ENCODE results near the gene SPATA16.

The SPATA16 gene

DNA sequence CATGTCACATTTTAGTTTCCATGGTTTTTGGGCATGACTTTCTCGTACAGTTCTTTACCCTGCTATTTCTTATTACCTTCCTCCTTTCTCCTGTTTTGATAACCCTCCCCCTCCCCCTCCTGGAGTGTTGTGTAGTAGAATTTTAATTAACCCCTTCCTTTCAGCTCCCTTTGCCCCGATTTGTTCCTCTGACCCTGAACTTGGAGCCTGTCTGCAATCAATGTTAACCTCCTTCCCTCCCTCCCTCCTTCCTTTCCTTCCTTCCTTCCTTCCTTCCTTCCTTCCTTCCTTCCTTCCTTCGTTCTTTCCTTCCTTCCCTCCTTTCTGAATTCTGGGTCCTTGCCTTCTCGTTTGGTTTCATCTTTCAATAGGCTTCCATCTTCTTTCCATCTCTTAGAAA, 300.1 kb downstream of the SPATA16 start:
- no peak for DNase-seq (ENCODE audit: low read depth in 2 of 3, low spot score in 1 of 3)

DNA sequence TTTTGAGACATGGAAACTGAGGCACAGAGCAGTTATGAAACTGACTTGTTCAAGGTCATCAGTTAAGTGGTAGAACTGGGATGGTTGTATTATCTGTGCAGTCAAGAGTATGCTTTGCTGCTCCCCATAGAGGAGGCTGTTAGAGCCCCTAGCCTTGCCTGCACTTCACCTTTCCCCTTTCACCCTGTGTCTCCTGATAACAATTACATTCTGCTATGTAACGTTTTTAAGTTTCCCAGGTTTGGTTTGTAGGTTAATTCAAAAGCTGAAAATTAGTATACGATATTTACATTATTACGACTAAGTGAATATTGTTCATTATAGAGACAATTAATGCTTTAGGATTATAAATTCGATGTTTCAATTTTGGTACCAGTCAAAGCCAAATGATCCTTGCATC, 300.6 kb downstream of the SPATA16 start:
- DNase-seq (ENCODE audit: low read depth in 2 of 3, low spot score in 1 of 3): no peak

DNA sequence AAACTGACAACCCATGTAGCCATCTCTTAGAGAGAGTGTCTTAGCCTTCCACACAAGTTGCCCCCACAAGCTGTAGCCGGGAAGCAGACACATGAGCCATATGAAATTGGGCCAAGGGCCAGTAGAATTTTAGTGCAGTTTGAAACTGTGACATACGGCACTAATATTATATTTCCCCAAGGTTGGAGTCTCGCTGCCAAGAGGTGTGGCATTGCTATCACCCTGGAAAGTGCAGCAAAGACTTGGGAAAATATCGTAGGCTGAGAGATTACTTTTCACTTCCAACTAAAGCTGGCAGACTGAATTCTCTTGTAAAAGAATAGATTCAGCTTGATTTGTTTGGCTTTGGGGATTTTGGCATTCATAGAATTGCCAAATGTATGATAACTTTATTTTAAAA, 301.4 kb downstream of the SPATA16 start:
- no peak for DNase-seq (ENCODE audit: low read depth in 2 of 3, low spot score in 1 of 3)

Data from stimulated activated CD4-positive, alpha-beta T cell treated with anti-CD3 and anti-CD28 coated beads, Interleukin-12 subunit alpha, Interleukin-12 subunit beta, amount 100 ng/mL, for 48 hours (primary cell).